K562 (cell line): Measurements from ENCODE around the gene RNASE13. TPM values are rescaled to one million over a fixed set of nuclear protein-coding genes. Genes with fewer than 3 reads are reported as not detected.

Experiments used
- ATF1 ChIP-seq, 2 experiments: fragments of 450-650 bp in 1 of 2; IDR thresholded peaks; 2 replicates each; pipeline ENCODE4 v1.6.1; 2016; ENCODE audit warnings: missing compliant biosample characterization in 1 of 2, missing genetic modification characterization in 1 of 2
- CREM ChIP-seq: IDR thresholded peaks from 2 replicates; pipeline ENCODE4 v1.6.1; 2014; ENCODE audit warnings: antibody characterized with exemption, low read depth
- EP400 ChIP-seq: fragments of 450-650 bp; IDR thresholded peaks from 2 replicates; pipeline ENCODE4 v1.6.1; 2017; ENCODE audit warnings: antibody characterized with exemption, mild to moderate bottlenecking, moderate library complexity
- ERF ChIP-seq: fragments of 450-650 bp; formaldehyde crosslinking; IDR thresholded peaks from 2 replicates; pipeline ENCODE4 v1.4.0; 2020; ENCODE audit warnings: mild to moderate bottlenecking, mixed read lengths
- ETV5 ChIP-seq: sonication (generic); formaldehyde crosslinking; IDR thresholded peaks from 2 replicates; pipeline ENCODE4 v1.4.0; 2020; ENCODE audit warnings: low read depth, mild to moderate bottlenecking, missing genetic modification reagents
- EZH2 ChIP-seq: IDR thresholded peaks from 2 replicates; pipeline ENCODE4 v1.6.1; 2012; ENCODE audit warnings: low read depth, mild to moderate bottlenecking, inconsistent platforms, low read length, borderline replicate concordance
- KDM5B ChIP-seq: fragments of 200-600 bp; sonication (generic); IDR thresholded peaks from 2 replicates; pipeline ENCODE4 v1.6.1; 2012; ENCODE audit warnings: low read depth, mild to moderate bottlenecking, moderate library complexity, low read length, control low read depth, inconsistent platforms; ENCODE audit not compliant: insufficient replicate concordance
- NCOR1 ChIP-seq: fragments of 450-650 bp; IDR thresholded peaks from 2 replicates; pipeline ENCODE4 v1.6.1; 2016; ENCODE audit warnings: mild to moderate bottlenecking, moderate library complexity
- NFYB ChIP-seq: IDR thresholded peaks from 2 replicates; pipeline ENCODE4 v1.6.1; 2011; ENCODE audit warnings: mild to moderate bottlenecking, moderate library complexity; ENCODE audit not compliant: insufficient read length; ENCODE audit errors: extremely low read depth
- NR2C2 ChIP-seq, 2 experiments: fragments of 200-800 bp in 1 of 2; sonication (Bioruptor generic) in 1 of 2; sonication (generic) in 1 of 2; formaldehyde crosslinking in 1 of 2; IDR thresholded peaks; 2 replicates each; pipeline versions ENCODE4 v1.6.1 to v1.8.0; 2016 to 2022; ENCODE audit warnings: mild to moderate bottlenecking in 1 of 2, missing compliant biosample characterization in 1 of 2, missing genetic modification characterization in 1 of 2, missing genetic modification reagents in 1 of 2
- POLR2A ChIP-seq: fragments of 450-650 bp; conservative IDR thresholded peaks from 2 replicates; pipeline ENCODE4 v1.6.1; 2016
- POLR2H ChIP-seq: IDR thresholded peaks from 2 replicates; pipeline ENCODE4 v1.6.1; 2016; ENCODE audit warnings: missing genetic modification characterization, low read depth, mild to moderate bottlenecking, control low read depth, missing compliant biosample characterization, moderate library complexity
- RB1 ChIP-seq: fragments of 450-650 bp; IDR thresholded peaks from 2 replicates; pipeline ENCODE4 v1.6.1; 2017; ENCODE audit warnings: low read depth, mild to moderate bottlenecking
- RBM15 ChIP-seq: fragments of 200-400 bp; formaldehyde crosslinking; IDR thresholded peaks from 2 replicates; pipeline ENCODE4 v1.6.1; 2018; ENCODE audit warnings: mild to moderate bottlenecking, low read length, moderate library complexity; ENCODE audit not compliant: insufficient read depth
- SP2 ChIP-seq: IDR thresholded peaks from 2 replicates; pipeline ENCODE4 v1.6.1; 2011; ENCODE audit warnings: mild to moderate bottlenecking, low read depth, low read length, moderate library complexity; ENCODE audit not compliant: poor library complexity, severe bottlenecking; ENCODE audit errors: extremely low read depth
- U2AF2 ChIP-seq: fragments of 200-400 bp; formaldehyde crosslinking; optimal IDR thresholded peaks from 2 replicates; pipeline ENCODE3; 2017; ENCODE audit warnings: low read depth, mild to moderate bottlenecking, low read length
- XRCC3 ChIP-seq: fragments of 450-650 bp; IDR thresholded peaks from 2 replicates; pipeline ENCODE4 v1.6.1; 2017; ENCODE audit warnings: mild to moderate bottlenecking, moderate library complexity
- YY1 ChIP-seq, 3 experiments: IDR thresholded peaks; 2 replicates each; pipeline ENCODE4 v1.6.1; 2011; ENCODE audit warnings: low read length in 2 of 3, mild to moderate bottlenecking in 2 of 3, moderate library complexity in 2 of 3, borderline replicate concordance in 1 of 3, control low read depth in 1 of 3, low read depth in 1 of 3; ENCODE audit not compliant: insufficient read depth in 3 of 3, insufficient replicate concordance in 2 of 3, control insufficient read depth in 1 of 3, insufficient read length in 1 of 3; ENCODE audit errors: extremely low read depth in 1 of 3
- ZEB2 ChIP-seq: fragments of 450-650 bp; IDR thresholded peaks from 2 replicates; pipeline ENCODE4 v1.6.1; 2016
- ZNF354B ChIP-seq: fragments of 250-450 bp; sonication (Bioruptor Pico); IDR thresholded peaks from 2 replicates; pipeline ENCODE4 v1.4.0; 2020
- ZNF444 ChIP-seq: fragments of 250-450 bp; sonication (Bioruptor Pico); IDR thresholded peaks from 2 replicates; pipeline ENCODE4 v1.4.0; 2020; ENCODE audit warnings: mild to moderate bottlenecking, moderate library complexity
- ZNF77 ChIP-seq: fragments of 250-450 bp; sonication (Bioruptor Pico); IDR thresholded peaks from 2 replicates; pipeline ENCODE4 v1.5.0; 2020
- polyA plus RNA-seq, 8 experiments: library from polyadenylated mRNA; depleted of rRNA in 4 of 8; stranded (reverse) in 5 of 8; unstranded in 3 of 8; fragments of >200 nt; fragmentation: Nextera tagmentation in 2 of 8; fragmentation: Illumina TruSeq in 1 of 8; extraction: Ambion mirVana in 2 of 8; extraction: Trizol in 1 of 8; gene quantifications; 2 replicates each; pipeline versions ENCODE4 v1.2.1 to v1.2.3, GENCODE V29; 2011 to 2014; ENCODE audit warnings: inconsistent platforms in 1 of 8, missing spikeins in 1 of 8
- total RNA-seq, 7 experiments: library from RNA; depleted of rRNA in 6 of 7; stranded (reverse); fragments of >200 nt in 6 of 7; fragmentation: Illumina TruSeq in 2 of 7; extraction: Trizol in 2 of 7; gene quantifications; 2 replicates each; pipeline versions ENCODE4 v1.2.1 to v1.2.3, GENCODE V29; 2011 to 2021; ENCODE audit warnings: low replicate concordance in 1 of 7
- TF ChIP-seq, protein P1 (sequence below): sonication (generic); formaldehyde crosslinking; IDR thresholded peaks from 2 replicates; pipeline ENCODE4 v1.5.0; 2020; ENCODE audit warnings: missing genetic modification reagents
- TF ChIP-seq, protein P2 (sequence below): fragments of 200-800 bp; sonication (Bioruptor generic); IDR thresholded peaks from 2 replicates; pipeline ENCODE4 v1.6.1; 2017; ENCODE audit warnings: missing genetic modification characterization, missing compliant biosample characterization
- TF ChIP-seq, protein P3 (sequence below), 2 experiments: fragments of 450-650 bp; IDR thresholded peaks; 2 replicates each; pipeline ENCODE4 v1.6.1; 2016

RNASE13 gene
- total and polyA plus RNA-seq, 9 of the 15 experiments (the other 6 are each of a cell fraction or from before 2014, with no cell fraction given) = not detected

DNA sequence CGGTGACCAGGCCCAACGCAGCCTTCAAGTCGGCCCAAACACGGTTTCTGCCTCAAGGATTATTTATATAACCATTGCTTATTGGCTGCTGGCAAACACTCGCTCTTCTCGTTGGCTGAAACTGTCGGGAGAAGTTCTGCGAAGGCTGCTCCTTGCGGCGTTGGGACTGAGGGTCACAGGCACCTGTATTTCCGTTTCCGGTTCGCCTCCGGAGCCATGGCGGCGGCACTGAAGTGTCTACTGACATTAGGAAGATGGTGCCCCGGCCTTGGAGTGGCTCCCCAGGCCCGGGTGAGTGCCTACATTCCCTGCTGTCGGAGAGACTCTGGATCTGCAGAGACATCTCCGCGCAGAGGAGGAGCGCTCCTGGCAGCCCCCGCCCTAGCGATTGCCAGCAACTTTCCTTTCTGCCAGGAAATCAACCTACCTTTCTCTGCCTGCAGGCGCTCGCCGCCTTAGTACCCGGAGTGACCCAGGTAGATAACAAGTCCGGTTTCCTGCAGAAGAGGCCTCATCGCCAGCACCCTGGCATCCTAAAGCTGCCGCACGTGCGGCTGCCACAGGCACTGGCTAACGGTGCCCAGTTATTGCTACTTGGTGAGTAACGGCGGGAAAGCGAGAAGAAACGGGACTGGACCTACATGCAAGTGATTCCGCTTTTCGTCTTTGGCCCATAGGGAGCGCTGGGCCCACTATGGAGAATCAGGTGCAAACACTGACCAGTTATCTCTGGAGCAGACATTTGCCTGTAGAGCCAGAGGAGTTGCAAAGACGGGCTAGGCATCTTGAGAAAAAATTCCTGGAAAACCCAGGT lies 44.6 kb downstream of the RNASE13 start, which contains the start of gene METTL17 (continued):
- peak; percentile 97 for TF ChIP-seq NR2C2 (CRISPR knock-in tag; IDR thresholded peaks at IDR 0.05)
- peak; percentile 99 for TF ChIP-seq NR2C2 (tag; IDR thresholded peaks at IDR 0.05)
- no peak for TF ChIP-seq NCOR1
- no peak for TF ChIP-seq ATF1 (CRISPR knock-in tag; IDR thresholded peaks at IDR 0.05)
- peak; percentile 69 for TF ChIP-seq ATF1 (tag; IDR thresholded peaks at IDR 0.05)
- TF ChIP-seq YY1 (IDR thresholded peaks at IDR 0.05; ENCODE audit: borderline replicate concordance in 1 of 3, control insufficient read depth in 1 of 3, extremely low read depth in 1 of 3, insufficient read depth in 3 of 3, insufficient read length in 1 of 3, insufficient replicate concordance in 2 of 3, low read depth in 1 of 3, low read length in 2 of 3) = peak; percentile 38 to 94 (median 88)
- TF ChIP-seq ZNF77 = no peak
- peak; percentile 58 for TF ChIP-seq POLR2H (tag)
- peak; percentile 78 for TF ChIP-seq NFYB
- TF ChIP-seq, protein P1, sequence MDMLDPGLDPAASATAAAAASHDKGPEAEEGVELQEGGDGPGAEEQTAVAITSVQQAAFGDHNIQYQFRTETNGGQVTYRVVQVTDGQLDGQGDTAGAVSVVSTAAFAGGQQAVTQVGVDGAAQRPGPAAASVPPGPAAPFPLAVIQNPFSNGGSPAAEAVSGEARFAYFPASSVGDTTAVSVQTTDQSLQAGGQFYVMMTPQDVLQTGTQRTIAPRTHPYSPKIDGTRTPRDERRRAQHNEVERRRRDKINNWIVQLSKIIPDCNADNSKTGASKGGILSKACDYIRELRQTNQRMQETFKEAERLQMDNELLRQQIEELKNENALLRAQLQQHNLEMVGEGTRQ (CRISPR knock-in tag) = no peak
- no peak for TF ChIP-seq U2AF2
- TF ChIP-seq RB1 = peak; percentile 68; the same call in 1 of the 2 replicates
- no peak for TF ChIP-seq ZNF444
- no peak for TF ChIP-seq ERF
- peak; percentile 57; the same call in 1 of the 2 replicates for TF ChIP-seq EP400
- no peak for TF ChIP-seq SP2
- TF ChIP-seq, protein P2, sequence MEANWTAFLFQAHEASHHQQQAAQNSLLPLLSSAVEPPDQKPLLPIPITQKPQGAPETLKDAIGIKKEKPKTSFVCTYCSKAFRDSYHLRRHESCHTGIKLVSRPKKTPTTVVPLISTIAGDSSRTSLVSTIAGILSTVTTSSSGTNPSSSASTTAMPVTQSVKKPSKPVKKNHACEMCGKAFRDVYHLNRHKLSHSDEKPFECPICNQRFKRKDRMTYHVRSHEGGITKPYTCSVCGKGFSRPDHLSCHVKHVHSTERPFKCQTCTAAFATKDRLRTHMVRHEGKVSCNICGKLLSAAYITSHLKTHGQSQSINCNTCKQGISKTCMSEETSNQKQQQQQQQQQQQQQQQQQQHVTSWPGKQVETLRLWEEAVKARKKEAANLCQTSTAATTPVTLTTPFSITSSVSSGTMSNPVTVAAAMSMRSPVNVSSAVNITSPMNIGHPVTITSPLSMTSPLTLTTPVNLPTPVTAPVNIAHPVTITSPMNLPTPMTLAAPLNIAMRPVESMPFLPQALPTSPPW (CRISPR knock-in tag) = no peak; the same call in none of the 2 replicates
- peak; percentile 74 for TF ChIP-seq KDM5B
- TF ChIP-seq RBM15 = no peak
- no peak for TF ChIP-seq ZEB2
- TF ChIP-seq XRCC3 = no peak
- TF ChIP-seq POLR2A = peak; percentile 85
- TF ChIP-seq, protein P3, sequence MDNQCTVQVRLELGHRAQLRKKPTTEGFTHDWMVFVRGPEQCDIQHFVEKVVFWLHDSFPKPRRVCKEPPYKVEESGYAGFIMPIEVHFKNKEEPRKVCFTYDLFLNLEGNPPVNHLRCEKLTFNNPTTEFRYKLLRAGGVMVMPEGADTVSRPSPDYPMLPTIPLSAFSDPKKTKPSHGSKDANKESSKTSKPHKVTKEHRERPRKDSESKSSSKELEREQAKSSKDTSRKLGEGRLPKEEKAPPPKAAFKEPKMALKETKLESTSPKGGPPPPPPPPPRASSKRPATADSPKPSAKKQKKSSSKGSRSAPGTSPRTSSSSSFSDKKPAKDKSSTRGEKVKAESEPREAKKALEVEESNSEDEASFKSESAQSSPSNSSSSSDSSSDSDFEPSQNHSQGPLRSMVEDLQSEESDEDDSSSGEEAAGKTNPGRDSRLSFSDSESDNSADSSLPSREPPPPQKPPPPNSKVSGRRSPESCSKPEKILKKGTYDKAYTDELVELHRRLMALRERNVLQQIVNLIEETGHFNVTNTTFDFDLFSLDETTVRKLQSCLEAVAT (IDR thresholded peaks at IDR 0.05) = no peak
- TF ChIP-seq CREM = peak; percentile 79
- TF ChIP-seq ZNF354B = no peak
- TF ChIP-seq ETV5 (CRISPR knock-in tag) = peak; percentile 44; the same call in 1 of the 2 replicates
- no peak for TF ChIP-seq EZH2
